NCI-H1436 treated with DMSO at 0.1 percent for 48 hours (cell line): ENCODE measurements around the gene RARG.

Source experiments
- DNase-seq: peaks from one replicate; lab custom pipeline; 2025; lab: John Stamatoyannopoulos, UW

The RARG gene

DNA sequence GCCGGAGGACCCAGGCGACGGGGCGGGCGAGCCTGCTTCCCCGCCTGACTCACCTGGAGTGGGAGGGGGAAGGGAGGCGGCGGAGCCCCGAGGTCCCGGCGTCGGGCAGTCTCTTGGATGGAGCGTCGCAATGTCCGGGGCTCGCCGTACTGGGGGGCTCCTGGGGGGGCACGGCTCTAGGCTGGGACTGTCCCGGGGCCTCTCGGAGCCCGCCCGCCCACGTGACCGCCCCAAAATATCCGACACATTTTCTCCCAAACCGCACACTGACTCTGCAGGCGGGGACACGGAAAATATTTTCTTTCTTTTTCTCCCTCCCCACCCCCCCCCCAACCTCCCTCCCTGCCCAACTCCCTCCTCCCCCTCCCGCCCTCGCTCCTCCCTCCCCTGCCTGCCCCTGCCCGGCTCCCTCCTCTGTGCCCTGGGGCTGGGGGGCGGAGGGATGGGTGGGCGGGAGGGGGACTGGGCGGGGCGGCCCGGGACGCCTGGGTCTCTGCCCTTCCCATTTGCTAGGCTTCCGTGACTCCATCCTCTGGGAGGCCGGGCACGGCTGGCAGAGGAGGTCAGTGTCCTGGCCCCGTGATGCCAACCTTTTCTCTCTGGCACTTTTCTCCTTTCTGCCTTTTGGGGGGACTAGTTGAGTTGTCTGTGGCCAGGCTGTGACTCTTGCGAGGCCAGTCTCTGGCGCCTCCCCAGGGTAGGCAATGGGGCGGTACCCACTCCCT lies at the start of gene RARG:
Gene RARG (minus strand): TSS at position 289 of the 725 bp plus-strand sequence. CDS start 4,664 bp downstream, outside the sequence.
- DNase-seq = no peak

DNA sequence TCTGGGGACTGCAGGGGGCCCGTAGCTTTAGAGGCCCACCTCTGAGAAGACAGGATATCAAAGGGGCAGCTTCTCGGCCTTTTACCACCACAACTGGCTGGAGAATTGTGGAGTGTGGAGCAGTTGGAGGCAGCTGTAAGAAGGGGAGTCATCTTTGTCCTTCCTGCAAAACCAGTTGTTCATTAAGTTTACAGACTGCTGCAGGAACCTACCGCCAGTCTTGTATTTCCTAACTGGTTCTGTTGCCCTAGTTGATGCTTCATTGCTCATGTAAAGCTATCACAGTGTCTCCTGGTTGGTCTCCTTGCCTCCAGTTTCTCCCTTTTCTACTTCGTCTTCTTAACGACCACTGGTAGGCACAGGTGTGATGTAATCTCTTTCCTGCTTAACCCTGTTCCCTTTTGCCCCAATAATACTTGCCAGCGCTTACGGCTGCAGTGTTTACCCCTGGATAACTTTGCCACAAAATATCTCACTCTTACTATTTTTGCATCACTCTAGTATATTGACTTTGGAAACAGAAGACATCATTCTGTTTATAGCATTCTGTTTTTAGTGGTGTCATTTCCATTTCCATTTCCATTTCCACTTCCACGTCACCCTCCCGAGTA lies 48.0 kb upstream of the RARG start:
- DNase-seq = no peak

DNA sequence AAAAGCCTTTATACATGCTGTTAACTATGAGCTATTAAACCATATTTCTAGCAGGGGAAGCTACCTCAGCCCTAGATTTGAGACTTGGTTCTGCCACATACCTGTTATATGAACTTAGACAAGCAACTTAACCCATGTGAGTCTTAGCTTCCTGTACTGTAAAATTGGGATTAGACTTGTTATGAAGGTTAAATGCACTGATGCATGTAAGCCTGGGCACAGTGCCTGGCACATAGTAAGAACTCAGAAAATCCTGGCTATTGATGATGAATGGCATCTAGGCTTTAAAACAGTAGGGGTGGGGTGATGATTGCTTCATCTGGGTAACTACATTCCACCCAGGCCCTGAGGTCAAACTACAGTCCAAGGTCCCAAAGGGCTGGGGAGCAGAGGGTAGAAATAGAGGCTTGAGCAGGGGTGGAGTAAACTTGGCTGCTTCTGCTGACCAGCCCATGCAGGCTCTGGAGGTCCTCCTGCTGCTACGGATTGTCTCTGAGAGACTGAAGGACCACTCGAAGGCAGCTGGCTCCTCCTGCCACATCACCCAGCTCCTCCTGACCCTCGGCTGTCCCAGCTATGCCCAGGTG lies 47.4 kb upstream of the RARG start:
- no peak for DNase-seq

DNA sequence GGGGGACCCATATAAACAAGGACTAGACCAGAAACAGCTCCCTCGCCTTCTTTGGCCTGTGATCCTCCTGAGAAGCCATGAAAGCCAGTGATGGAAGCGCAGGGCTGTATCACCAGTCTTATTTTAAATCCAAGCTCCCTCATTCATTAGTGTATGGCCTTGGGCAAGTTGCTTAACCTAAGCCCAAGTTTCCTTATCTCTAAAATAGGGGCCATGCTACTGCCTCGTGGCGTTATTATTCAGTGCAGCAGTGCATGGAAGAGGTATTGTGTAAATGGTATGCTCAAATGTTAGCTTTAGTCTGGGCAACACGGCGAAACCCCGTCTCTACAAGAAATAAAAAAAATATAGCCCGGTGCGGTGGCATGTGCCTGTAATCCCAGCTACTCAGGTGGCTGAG lies 46.0 kb upstream of the RARG start:
- no peak for DNase-seq

DNA sequence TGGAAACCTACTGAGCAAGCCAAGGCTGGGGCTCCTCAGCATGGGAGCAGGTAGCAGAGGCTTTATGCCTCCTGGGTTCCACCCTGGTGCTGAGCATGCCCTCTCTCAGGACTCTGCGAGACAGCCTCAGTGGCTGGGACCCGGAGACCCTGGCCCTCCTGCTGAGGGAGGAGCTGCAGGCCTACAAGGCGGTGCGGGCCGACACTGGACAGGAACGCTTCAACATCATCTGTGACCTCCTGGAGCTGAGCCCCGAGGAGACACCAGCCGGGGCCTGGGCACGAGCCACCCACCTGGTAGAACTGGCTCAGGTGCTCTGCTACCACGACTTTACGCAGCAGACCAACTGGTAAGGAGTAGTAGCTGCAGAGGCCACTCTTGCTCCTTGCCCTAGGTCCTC lies 44.5 kb upstream of the RARG start:
- DNase-seq = no peak

DNA sequence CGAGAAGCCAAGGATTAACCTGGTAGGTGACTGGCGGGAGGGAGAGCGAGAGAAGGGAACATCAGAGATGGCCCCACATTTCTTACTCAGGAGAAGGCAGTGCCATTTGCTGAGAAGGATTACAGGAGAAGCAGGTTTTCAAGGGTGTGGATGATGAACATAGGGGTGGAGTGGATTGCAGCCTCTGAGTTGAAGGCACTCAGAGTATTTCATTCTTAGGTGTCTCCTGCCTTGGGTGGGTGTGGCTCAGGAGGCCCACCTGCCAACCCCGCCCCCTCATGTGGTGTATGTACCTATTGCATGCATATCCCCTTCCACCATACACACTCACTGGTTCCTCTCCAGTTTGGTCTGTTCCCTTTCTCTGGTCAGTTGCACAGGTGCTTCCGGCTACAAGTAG lies 42.4 kb upstream of the RARG start:
- no peak for DNase-seq

DNA sequence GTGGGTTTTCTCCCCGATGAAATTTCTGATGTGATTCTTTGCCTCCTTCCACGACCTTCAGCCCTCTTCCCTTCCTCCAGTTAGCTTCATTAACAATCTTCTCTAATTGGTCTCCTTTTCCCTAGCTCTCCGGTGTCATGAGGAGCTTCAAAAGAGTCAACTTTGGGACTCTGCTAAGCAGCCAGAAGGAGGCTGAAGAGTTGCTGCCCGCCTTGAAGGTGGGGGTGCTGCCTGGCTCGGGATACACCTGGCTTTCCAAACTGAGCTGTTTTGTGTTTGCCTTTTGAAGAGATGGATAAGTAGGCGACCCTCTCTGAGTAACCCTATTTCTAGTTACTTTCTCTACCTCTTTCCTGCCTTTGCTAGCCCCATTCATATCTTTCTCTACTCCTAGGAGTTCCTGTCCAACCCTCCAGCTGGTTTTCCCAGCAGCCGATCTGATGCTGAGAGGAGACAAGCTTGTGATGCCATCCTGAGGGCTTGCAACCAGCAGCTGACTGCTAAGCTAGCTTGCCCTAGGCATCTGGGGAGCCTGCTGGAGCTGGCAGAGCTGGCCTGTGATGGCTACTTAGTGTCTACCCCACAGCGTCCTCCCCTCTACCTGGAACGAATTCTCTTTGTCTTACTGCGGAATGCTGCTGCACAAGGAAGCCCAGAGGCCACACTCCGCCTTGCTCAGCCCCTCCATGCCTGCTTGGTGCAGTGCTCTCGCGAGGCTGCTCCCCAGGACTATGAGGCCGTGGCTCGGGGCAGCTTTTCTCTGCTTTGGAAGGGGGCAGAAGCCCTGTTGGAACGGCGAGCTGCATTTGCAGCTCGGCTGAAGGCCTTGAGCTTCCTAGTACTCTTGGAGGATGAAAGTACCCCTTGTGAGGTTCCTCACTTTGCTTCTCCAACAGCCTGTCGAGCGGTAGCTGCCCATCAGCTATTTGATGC lies 36.9 kb upstream of the RARG start:
- DNase-seq = no peak

DNA sequence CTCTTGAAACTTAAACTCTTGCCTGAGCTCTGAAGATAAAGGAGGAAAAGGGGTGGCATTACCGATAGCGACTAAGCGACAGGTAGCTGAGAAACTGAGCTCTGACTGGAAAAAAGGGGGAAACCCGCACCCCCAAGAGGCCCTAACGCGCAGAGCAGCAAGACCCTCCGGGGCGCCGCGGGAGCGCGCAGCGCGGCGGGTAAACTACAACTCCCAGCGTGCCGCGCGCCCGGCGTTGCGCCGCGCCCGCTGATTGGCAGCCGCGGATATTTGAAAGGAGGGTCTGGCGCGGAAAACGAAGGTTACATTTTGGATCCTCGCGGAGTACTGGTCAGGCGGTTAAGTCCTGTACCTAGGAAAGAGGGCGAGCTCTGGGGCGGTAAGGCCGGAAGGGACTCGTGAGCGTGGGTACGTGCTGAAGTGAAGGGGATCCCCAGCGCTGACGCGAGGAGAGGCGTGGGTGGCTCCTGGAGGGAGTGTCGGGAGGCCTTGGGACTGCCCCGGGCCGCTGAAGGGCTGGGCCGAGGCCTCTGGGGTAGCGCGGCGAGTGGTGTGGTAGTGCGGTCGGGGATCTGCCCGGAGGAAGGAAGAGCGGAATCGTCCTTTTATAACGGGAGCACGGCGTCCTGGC lies 36.1 kb upstream of the RARG start, which contains the start of gene ESPL1:
Gene ESPL1 (plus strand): TSS at position 301 of the 631 bp plus-strand sequence. CDS start 468 bp downstream, outside the sequence.
- DNase-seq = no peak

DNA sequence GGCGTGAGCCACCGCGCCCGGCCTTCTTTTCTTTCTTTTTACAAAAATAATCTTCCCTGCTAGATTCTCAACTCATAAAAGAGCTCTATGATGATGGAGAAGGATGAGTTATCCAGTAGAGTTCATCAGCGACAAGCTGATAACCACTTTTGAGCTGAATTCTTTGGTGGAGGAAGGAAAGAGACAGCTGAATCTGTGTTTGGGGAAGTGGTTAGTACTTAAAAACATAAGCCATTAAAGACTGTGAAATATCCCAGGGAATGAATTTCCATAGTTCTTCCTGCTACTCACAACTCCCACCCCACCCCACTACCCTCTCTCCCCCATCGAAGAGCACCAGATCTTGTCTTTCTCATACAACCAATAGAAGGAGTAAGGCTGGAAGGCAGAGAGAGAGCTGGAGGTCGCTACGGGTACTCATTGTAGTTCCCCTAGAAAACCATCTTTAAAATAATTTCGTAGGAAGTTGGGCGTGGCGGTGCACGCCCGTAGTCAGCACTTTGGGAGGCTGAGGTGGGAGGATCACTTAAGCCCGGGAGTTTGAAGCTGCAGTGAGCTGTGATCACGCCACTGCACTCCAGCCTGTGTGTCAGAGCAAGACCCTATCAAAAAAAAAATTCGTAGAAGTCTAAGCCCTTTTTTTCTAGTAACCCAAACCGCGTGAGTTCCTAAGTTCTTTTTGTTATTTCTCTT lies 35.4 kb upstream of the RARG start:
- no peak for DNase-seq

DNA sequence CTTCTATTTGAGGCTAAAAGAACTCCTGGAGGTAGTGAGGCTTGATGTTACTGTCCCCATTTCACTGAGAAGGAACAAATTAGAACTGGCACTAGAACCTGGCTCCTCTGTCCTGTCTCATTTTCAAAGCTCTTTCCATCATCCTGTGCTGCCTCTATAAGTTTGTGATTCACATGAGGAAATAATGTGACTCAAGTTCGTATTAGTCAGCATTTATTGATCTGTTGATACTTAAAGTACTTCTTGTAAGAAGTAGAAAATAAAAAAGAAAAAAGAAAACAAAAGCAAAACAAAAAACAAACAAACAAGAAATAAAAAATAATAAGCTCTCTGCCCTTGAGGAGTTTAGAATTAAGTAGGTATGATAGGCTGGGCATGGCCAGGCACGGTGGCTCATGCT lies 33.8 kb upstream of the RARG start:
- DNase-seq = no peak

DNA sequence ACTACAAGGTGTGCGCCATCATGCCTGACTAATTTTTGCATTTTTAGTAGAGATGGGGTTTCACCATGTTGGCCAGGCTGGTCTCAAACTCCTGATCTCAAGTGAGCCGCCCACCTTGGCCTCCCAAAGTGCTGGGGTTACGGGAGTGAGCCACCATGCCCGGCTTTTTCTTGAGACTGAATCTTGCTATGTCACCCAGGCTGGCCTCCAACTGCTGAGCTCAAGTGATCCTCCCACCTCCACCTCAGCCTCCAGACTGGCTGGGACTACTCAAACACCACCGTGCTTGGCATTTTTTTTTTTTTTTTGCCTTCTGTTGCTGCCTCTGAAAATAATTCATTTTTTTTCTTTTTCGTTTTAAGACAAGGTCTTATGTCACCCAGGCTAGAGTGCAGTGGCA lies 27.9 kb upstream of the RARG start:
- no peak for DNase-seq

DNA sequence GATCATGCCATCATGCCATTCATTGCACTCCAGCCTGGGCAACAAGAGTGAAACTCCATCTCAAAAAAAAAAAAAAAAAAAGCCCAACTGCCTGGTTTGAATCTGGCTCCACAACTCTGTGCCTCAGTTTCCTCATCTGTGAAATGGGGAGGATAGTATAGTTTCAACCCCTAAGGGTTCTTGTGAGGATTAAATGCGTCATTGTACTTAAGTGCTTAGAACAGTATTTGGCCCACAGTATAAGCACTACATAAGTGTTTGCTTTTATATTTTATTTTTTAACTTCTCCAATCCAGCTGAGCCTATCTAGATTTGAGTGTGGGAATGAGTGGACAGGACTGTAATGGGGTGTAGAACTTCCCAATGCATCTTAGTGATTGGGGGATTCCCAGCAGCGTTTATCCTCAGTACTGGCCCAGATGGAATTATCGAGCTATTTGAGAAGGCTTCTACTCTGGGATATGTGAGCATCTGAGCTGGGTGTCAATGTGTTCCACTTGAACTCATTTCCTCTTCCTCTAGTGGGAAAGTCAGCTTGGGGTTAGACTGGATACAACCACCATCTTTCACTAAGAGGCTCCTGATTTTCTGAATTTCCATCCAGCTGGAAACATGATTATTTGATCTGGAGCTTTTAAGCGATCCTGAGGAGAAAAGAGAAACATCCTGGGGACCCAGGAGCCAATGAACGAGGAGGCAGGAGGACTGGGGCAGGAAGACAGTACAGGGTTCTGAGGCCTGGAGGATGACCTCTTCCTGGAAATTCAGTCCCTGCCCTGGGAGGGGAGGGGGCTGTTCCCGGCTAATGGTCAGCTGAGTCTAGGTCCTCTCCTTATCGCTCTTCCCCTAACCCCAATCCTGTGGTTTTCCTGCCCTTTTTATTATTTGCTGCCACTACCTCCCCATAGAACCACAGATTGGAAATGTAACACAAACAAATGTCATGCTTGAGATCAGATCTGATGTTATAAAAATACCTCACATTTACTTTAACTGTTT lies 26.8 kb upstream of the RARG start:
- DNase-seq = no peak

DNA sequence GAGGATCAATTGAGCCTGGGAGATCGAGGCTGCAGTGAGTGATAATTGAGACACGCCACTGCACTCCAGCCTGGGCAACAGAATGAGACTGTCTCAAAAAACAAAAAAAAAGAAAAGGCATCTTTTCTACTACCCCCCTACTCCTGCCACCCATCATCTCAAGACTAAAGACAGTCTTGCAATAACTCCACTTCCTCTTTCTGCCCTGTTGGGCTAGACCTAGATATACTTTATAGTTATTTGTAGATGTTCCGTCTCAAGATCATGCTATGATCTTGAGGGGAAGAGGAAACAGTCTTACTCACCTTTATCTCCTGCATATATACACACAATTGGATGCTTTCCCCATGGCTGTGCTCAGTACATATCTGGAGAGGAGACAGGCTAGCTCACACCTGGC lies 24.0 kb upstream of the RARG start:
- DNase-seq = no peak

DNA sequence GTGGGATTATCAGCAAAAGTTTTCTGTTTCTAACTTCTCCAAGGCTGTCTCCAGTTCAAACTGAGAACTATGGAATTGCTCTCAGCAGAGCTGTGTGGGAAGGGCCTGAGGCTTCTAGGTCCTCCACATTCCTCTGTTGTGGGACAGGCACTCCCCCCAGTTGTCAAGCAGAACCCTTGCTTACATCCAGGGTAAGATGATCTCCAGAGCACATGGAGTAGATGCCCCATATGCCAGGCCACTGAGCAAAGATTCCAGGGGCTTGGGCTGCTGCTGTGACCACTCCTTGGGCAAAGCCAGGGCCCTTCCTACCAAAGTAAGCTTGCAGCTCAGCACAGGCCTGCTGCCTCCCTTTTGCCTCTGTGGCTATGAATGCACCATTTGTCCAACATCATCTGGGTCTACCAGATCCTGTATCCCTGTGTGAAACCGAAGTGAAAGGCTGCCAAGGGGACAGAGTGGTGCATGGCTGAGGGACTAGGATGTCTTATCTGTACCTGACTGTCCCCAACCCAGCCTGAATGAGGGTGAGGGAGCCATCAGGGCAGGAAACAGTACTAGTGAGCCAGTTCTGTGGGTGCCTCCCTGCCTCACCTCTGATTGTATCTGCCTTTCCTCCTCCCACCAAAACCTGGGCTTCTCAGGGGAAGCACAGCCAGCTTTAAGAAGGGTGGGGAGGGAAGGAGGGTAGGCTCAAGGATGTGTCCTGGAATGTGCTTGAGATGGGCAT lies 23.0 kb upstream of the RARG start:
- DNase-seq = no peak

DNA sequence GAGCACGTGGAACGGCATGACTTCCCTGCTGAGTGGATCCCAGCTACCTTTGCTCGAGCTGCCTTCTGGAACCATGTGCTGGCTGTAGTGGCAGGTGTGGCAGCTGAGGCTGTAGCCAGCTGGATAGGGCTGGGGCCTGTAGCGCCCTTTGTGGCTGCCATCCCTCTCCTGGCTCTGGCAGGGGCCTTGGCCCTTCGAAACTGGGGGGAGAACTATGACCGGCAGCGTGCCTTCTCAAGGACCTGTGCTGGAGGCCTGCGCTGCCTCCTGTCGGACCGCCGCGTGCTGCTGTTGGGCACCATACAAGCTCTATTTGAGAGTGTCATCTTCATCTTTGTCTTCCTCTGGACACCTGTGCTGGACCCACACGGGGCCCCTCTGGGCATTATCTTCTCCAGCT lies 21.3 kb upstream of the RARG start:
- DNase-seq = no peak

DNA sequence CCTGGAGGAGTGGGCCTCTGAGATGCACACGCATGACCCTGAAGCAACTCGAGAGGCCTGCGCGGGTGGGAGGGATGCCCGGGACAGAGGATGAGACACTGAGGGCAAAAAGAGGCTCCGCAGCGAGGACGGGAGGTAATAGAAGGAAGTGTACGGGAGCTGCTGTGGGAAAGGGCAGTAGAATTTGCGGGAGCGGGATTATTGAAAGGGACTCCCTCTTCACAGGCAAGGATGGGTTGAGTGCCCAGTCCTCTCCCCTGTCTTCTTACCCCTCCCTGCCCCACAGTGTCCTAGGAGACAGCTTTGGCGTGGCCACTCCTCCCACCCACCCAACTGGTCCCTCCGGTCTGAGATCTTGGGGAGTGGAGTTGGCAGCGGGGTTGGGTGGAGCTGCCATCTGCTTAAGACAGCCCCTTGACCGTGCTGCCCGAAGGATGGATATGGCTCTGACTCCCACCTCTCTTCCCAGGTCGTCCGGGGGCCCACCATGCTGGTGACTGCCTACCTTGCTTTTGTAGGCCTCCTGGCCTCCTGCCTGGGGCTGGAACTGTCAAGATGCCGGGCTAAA lies 20.4 kb upstream of the RARG start:
- DNase-seq = no peak

DNA sequence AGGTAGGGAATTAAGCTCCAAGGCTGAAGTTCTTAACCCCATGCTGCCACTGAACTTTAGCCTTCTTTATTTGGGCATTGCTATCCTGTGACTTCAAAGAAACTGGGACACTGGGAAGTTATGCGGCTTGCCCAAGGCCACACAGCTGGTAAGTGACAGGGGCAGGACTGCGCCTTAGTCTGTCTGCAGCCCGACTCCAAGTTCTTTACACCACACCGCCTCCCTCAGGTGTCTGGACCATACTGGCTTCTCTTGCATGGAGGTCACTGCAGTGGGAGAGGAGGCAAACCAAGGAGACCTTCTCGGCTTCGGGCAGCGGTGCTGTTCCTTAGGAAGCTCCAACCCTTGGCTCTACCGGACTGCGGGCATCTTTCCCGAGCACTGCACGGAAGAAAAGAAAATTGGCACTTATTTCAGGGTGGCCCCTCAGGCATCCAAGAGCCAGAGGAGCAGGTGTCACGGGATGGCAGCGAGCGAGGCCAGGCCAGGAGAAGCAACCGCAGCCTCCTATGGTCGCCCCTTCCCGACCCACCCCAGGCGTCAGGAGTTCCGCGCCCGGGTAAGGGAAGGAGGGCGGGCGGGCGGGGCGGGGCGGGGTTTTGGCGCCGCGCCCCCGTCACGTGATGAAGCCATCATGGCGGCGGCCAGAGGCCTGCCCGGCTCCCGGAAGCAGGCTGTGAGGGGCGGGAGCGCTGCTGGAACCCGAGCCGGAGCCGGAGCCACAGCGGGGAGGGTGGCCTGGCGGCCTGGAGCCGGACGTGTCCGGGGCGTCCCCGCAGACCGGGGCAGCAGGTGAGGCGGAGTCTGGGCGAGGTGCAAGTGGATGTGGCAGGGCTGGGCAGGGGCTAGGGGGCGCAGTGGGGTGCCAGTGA lies 19.7 kb upstream of the RARG start:
- DNase-seq = no peak

DNA sequence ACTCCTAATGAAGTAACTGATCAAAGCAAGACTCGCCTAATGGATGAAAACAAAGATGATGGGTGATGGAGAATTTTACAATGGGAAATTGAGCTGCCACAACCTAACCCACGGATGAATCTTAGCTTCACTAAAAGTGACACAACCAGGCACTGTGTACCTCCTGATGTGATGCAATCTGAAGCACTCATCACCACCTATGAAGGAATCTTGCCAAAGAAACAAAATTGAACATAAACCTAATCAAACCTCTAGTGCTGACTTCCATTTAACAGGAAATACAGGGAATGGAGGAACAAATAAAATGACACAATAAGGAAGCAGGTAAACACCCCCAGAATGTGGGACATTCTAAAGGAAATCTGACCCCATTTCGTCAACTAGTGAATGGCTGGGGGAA lies 13.3 kb upstream of the RARG start:
- DNase-seq = no peak
